B cell (primary cell): Measurements from ENCODE around the gene SMYD2.

Source experiments
- CTCF ChIP-seq: fragments of 200-600 bp; IDR thresholded peaks from one replicate; pipeline ENCODE4 v1.8.0; 2022; ENCODE audit warnings: antibody characterized with exemption, mild to moderate bottlenecking
- EZH2 ChIP-seq: IDR thresholded peaks from 2 replicates; pipeline ENCODE4 v1.6.1; 2012; ENCODE audit warnings: borderline replicate concordance, low read depth, mild to moderate bottlenecking, moderate library complexity, low read length; ENCODE audit not compliant: insufficient read depth, poor library complexity, severe bottlenecking

GRCh38 chr1:214264976-214265375 lies 16.0 kb upstream of the SMYD2 start:
- TF ChIP-seq CTCF, result no peak
- TF ChIP-seq EZH2, result no peak
